Occipital lobe (tissue), 2 donors: ENCODE measurements around the gene CFAP299. TPM values are rescaled to one million over a fixed set of nuclear protein-coding genes. Genes with fewer than 3 reads are reported as not detected.
A peak's percentile ranks its signal among the peaks of the same experiment; 100 is the strongest.
"Not testable (repeated sequence)": the region's sequence is repeated elsewhere in the genome, so short reads cannot be mapped to it uniquely, and the experiment has no call there.

ENCODE experiments used
- DNase-seq: peaks from one replicate; lab custom pipeline; 2025; lab: John Stamatoyannopoulos, UW
- total RNA-seq: library from RNA; depleted of rRNA; stranded (reverse); fragments of >200 nt; gene quantifications from one replicate; pipeline ENCODE4 v1.2.3, GENCODE V29; 2014

The CFAP299 gene
- 1.1 TPM for total RNA-seq

- DNase-seq, result peak; percentile 8
Measured at GRCh38 chr4:80335554-80336358, at the start of gene CFAP299. Gene CFAP299 (plus strand): TSS chr4:80335730.

GRCh38 chr4:80286451-80286850, 49.1 kb upstream of the CFAP299 start:
- no peak for DNase-seq

GRCh38 chr4:80290665-80291064, 44.9 kb upstream of the CFAP299 start:
- DNase-seq, result not testable (repeated sequence)

- no peak for DNase-seq
Measured at GRCh38 chr4:80294206-80294605, 41.3 kb upstream of the CFAP299 start.

GRCh38 chr4:80295336-80295735, 40.2 kb upstream of the CFAP299 start:
- DNase-seq, result no peak

- no peak for DNase-seq
Measured at GRCh38 chr4:80295826-80296225, 39.7 kb upstream of the CFAP299 start.

- no peak for DNase-seq
Measured at GRCh38 chr4:80301884-80302283, 33.6 kb upstream of the CFAP299 start.

- DNase-seq, result no peak
Measured at GRCh38 chr4:80302616-80303223, 32.8 kb upstream of the CFAP299 start.

- no peak for DNase-seq
Measured at GRCh38 chr4:80305466-80305865, 30.1 kb upstream of the CFAP299 start.

- no peak for DNase-seq
Measured at GRCh38 chr4:80306260-80306659, 29.3 kb upstream of the CFAP299 start.

- DNase-seq, result no peak
Measured at GRCh38 chr4:80307183-80307735, 28.3 kb upstream of the CFAP299 start.

GRCh38 chr4:80307774-80308465, 27.6 kb upstream of the CFAP299 start:
- no peak for DNase-seq

- DNase-seq, result no peak
Measured at GRCh38 chr4:80308466-80308822, 27.1 kb upstream of the CFAP299 start.

GRCh38 chr4:80309294-80310004, 26.1 kb upstream of the CFAP299 start:
- no peak for DNase-seq

GRCh38 chr4:80311130-80311529, 24.4 kb upstream of the CFAP299 start:
- no peak for DNase-seq

- DNase-seq, result no peak
Measured at GRCh38 chr4:80312124-80312523, 23.4 kb upstream of the CFAP299 start.

GRCh38 chr4:80313627-80314026, 21.9 kb upstream of the CFAP299 start:
- DNase-seq, result no peak

GRCh38 chr4:80315848-80316247, 19.7 kb upstream of the CFAP299 start:
- DNase-seq, result not testable (repeated sequence)

GRCh38 chr4:80321341-80321740, 14.2 kb upstream of the CFAP299 start:
- DNase-seq, result no peak

GRCh38 chr4:80321776-80322175, 13.8 kb upstream of the CFAP299 start:
- DNase-seq, result no peak

GRCh38 chr4:80322716-80323115, 12.8 kb upstream of the CFAP299 start:
- no peak for DNase-seq

- no peak for DNase-seq
Measured at GRCh38 chr4:80324171-80324570, 11.4 kb upstream of the CFAP299 start.
